Osteoblast (primary cell): ENCODE measurements around the gene TMEM256. TPM values are rescaled to one million over a fixed set of nuclear protein-coding genes. Genes with fewer than 3 reads are reported as not detected.
"Not testable (repeated sequence)": the region's sequence is repeated elsewhere in the genome, so short reads cannot be mapped to it uniquely, and the experiment has no call there.

Experiments
- DNase-seq: peaks from one replicate; pipeline ENCODE4 v3.0.0; 2011; ENCODE audit warnings: low spot score, mixed read lengths; ENCODE audit not compliant: insufficient read length; ENCODE audit errors: missing footprints
- H2AFZ ChIP-seq: 2 replicates; pipeline ENCODE4 v1.6.0; 2011; ENCODE audit warnings: mild to moderate bottlenecking, low read length
- H3K27ac ChIP-seq: 2 replicates; pipeline ENCODE4 v1.5.1; 2011; ENCODE audit warnings: mild to moderate bottlenecking, low read depth, low read length, moderate library complexity
- H3K27me3 ChIP-seq: 2 replicates; pipeline ENCODE4 v1.6.0; 2012; ENCODE audit warnings: mild to moderate bottlenecking, control low read depth, inconsistent platforms, low read length, moderate library complexity; ENCODE audit not compliant: insufficient read depth
- H3K36me3 ChIP-seq: 2 replicates; pipeline ENCODE4 v1.5.1; 2011; ENCODE audit warnings: mild to moderate bottlenecking, low read length, control low read depth, moderate library complexity; ENCODE audit not compliant: insufficient read depth
- H3K4me1 ChIP-seq: 2 replicates; pipeline ENCODE4 v1.5.1; 2011; ENCODE audit warnings: mild to moderate bottlenecking, low read length, control low read depth, moderate library complexity; ENCODE audit not compliant: insufficient read depth
- H3K4me2 ChIP-seq: 2 replicates; pipeline ENCODE4 v1.6.0; 2011; ENCODE audit warnings: mild to moderate bottlenecking, low read length; ENCODE audit not compliant: insufficient read depth
- H3K4me3 ChIP-seq: fragments of 200-600 bp; sonication (generic); 3 replicates; pipeline ENCODE4 v1.5.1; 2012; ENCODE audit warnings: mild to moderate bottlenecking, low read length, inconsistent platforms; ENCODE audit not compliant: insufficient read depth
- H3K79me2 ChIP-seq: 2 replicates; pipeline ENCODE4 v1.6.0; 2012; ENCODE audit warnings: mild to moderate bottlenecking, low read length, control low read depth, inconsistent platforms; ENCODE audit not compliant: insufficient read depth
- H3K9me3 ChIP-seq: 2 replicates; pipeline ENCODE4 v1.5.1; 2011; ENCODE audit warnings: low read depth, low read length, control low read depth
- H4K20me1 ChIP-seq: 2 replicates; pipeline ENCODE4 v1.6.0; 2012; ENCODE audit warnings: mild to moderate bottlenecking, low read length, control low read depth; ENCODE audit not compliant: insufficient read depth
- total RNA-seq: library from RNA; depleted of rRNA; stranded (reverse); fragments of >200 nt; gene quantifications from 2 replicates; pipeline ENCODE4 v1.2.3, GENCODE V29; 2012
- TF ChIP-seq, protein P1 (sequence below): IDR thresholded peaks from 2 replicates; pipeline ENCODE4 v1.5.1; 2011; ENCODE audit warnings: mild to moderate bottlenecking, low read depth, low read length, moderate library complexity; ENCODE audit errors: extremely low read depth

The TMEM256 gene
- total RNA-seq, 1 donor, result 59.4 TPM

DNA sequence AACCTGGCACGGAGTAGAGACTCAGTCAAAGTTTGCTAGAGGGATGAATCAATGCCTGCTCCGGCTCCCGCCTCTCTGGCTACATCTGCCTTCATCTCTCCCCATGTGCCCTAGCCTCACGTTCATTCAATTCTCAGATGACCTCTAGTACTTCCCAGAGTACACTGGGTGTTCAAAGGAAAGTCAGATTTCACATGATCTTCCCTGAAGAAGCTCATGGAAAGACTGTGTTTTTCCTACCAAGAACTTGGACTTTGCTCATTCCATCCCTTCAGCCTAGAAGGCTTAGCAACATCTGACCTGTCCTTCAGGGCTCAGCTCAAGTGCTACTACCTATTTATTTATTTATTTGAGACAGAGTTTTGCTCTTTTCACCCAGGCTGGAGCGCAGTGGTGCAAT, 34.1 kb downstream of the TMEM256 start:
- no peaks in the 10 kb centered on the region for H4K20me1 ChIP-seq
- H2AFZ ChIP-seq, result no peak overlapping the region
- DNase-seq, result peak; percentile 38
- no peak overlapping the region for H3K4me2 ChIP-seq
- no peaks in the 10 kb centered on the region for H3K79me2 ChIP-seq
- peaks cover 17% of the 10 kb centered on the region for H3K27me3 ChIP-seq
- H3K4me3 ChIP-seq, result no peak overlapping the region
- H3K9me3 ChIP-seq, result no peaks in the 10 kb centered on the region
- TF ChIP-seq, protein P1, sequence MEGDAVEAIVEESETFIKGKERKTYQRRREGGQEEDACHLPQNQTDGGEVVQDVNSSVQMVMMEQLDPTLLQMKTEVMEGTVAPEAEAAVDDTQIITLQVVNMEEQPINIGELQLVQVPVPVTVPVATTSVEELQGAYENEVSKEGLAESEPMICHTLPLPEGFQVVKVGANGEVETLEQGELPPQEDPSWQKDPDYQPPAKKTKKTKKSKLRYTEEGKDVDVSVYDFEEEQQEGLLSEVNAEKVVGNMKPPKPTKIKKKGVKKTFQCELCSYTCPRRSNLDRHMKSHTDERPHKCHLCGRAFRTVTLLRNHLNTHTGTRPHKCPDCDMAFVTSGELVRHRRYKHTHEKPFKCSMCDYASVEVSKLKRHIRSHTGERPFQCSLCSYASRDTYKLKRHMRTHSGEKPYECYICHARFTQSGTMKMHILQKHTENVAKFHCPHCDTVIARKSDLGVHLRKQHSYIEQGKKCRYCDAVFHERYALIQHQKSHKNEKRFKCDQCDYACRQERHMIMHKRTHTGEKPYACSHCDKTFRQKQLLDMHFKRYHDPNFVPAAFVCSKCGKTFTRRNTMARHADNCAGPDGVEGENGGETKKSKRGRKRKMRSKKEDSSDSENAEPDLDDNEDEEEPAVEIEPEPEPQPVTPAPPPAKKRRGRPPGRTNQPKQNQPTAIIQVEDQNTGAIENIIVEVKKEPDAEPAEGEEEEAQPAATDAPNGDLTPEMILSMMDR, result no peak
- no peaks in the 10 kb centered on the region for H3K4me1 ChIP-seq
- no peaks in the 10 kb centered on the region for H3K36me3 ChIP-seq
- no peak overlapping the region for H3K27ac ChIP-seq

GRCh38 chr17:7368599-7368994, 35.3 kb downstream of the TMEM256 start:
- not testable (repeated sequence) for H3K79me2 ChIP-seq, H2AFZ ChIP-seq, H3K36me3 ChIP-seq, H4K20me1 ChIP-seq, H3K4me3 ChIP-seq, H3K4me2 ChIP-seq, H3K4me1 ChIP-seq, DNase-seq, H3K9me3 ChIP-seq, H3K27ac ChIP-seq
- H3K27me3 ChIP-seq, result peaks cover 17% of the 10 kb centered on the region

DNA sequence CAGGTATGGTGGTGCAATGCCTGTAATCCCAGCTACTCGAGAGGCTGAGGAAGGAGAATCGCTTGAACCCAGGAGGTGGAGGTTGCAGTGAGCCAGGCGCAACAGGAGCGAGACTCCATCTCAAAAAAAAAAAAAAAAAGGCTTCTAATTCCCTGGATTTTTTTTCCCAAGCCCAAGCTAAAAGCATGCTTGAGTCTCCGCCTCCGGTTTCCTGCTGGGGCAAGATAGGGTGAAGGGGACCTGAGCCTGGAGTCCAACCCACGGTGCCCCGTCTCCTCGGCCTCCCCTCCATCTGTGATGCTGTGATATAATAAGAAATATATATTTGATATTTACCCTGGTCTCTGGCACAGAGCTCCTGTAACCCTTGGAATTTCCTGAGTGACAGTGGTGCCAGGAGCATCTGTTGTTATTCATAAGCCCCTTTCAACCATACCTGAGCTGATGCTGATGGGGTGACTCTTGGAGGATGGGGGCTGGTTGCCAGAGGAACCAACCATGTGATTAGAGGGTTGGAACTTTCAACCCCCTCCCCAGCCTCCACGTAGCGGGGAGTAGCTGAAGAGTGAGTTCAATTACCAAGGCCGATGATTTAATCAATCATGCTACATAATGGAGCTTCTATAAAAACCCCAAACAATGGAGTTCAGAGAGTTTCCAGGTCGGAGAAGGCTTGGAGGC, 35.8 kb downstream of the TMEM256 start:
- H3K36me3 ChIP-seq, result no peaks in the 10 kb centered on the region
- DNase-seq, result no peak

DNA sequence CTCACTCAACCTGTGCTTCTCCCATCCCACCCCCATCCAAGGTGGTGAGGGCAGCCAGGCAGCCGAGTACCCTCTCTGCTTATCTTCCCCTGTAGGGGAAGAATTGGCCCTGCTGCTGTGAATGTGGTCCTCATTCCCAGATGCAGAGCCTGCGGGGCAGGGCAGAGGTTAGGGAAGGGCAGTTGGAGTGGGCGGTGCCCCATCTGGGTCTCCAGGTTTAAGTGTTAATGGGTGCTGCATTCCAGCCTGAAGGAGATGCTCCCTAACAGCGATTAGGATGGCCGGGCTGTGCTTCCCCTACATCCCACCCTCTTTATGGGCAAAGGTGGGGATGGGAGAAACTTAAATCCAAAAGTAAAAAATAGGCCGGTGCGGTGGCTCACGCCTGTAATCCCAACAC, 36.8 kb downstream of the TMEM256 start:
- H3K79me2 ChIP-seq, result no peaks in the 10 kb centered on the region
- DNase-seq, result no peak
- H2AFZ ChIP-seq, result no peak overlapping the region
- H3K27ac ChIP-seq, result no peak overlapping the region
- H3K4me1 ChIP-seq, result no peaks in the 10 kb centered on the region
- peaks cover 17% of the 10 kb centered on the region for H3K27me3 ChIP-seq
- no peak overlapping the region for H3K4me3 ChIP-seq
- H3K36me3 ChIP-seq, result no peaks in the 10 kb centered on the region
- H3K4me2 ChIP-seq, result no peak overlapping the region
- TF ChIP-seq, protein P1, result no peak
- H4K20me1 ChIP-seq, result no peaks in the 10 kb centered on the region
- H3K9me3 ChIP-seq, result no peaks in the 10 kb centered on the region

More for the DNA sequence above, 35.8 kb downstream of the TMEM256 start:
- Histone ChIP-seq H3K79me2 (no peaks in the 10 kb centered on the region), H3K27me3 (peaks cover 17% of the 10 kb centered on the region), H3K27ac (no peak overlapping the region), H3K4me1 (no peaks in the 10 kb centered on the region), H2AFZ (no peak overlapping the region), H3K4me3 (no peak overlapping the region), H4K20me1 (no peaks in the 10 kb centered on the region), H3K4me2 (no peak overlapping the region), H3K9me3 (no peaks in the 10 kb centered on the region)
- TF ChIP-seq, protein P1, result no peak

DNA sequence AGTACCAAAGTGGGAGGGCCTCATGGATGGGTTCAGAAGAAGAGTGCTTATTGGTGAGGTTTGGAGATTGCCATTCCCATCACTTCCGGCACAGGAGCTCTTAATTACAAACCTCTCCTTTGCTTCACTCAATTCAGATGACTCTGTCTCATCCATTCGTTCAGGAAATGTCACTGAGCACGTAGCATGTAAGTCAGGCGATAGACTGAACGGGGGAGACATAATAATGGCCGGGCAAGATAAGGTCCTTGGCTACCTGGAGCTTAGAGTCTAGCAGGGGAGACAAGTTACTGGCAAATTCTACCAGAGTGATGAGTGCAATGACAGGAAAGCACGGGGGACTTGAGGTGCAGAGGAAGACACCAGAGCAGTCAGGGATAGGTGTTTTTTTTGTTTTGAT, 37.9 kb downstream of the TMEM256 start:
- H2AFZ ChIP-seq, H3K9me3 ChIP-seq, H3K27ac ChIP-seq, H4K20me1 ChIP-seq, H3K4me3 ChIP-seq, H3K36me3 ChIP-seq, H3K79me2 ChIP-seq, H3K4me1 ChIP-seq, H3K4me2 ChIP-seq: not testable (repeated sequence)
- DNase-seq, result peak; percentile 25
- H3K27me3 ChIP-seq, result peaks cover 17% of the 10 kb centered on the region
